H7 (cell line): ENCODE results near the gene TMEM88. TPM values are rescaled to one million over a fixed set of nuclear protein-coding genes. Genes with fewer than 3 reads are reported as not detected.

Experiments
- DNase-seq: peaks from one replicate; pipeline ENCODE4 v3.0.0; 2012
- H3K27me3 ChIP-seq: 2 replicates; pipeline ENCODE4 v1.6.0; 2011; ENCODE audit warnings: mild to moderate bottlenecking, low read length; ENCODE audit not compliant: control insufficient read depth, insufficient read depth
- H3K36me3 ChIP-seq: replicated peaks from 2 replicates; pipeline ENCODE4 v1.5.1; 2011; ENCODE audit warnings: low read length; ENCODE audit not compliant: control insufficient read depth, insufficient read depth
- H3K4me3 ChIP-seq: 2 replicates; pipeline ENCODE4 v1.5.1; 2011; ENCODE audit warnings: low read depth, mild to moderate bottlenecking, control low read depth, low read length, moderate library complexity; ENCODE audit not compliant: insufficient read depth
- total RNA-seq: library from RNA; depleted of rRNA; stranded (reverse); fragments of >200 nt; shearing (Covaris generic); gene quantifications from 2 replicates; pipeline ENCODE4 v1.2.3, GENCODE V29; 2014; rRNA removed

The TMEM88 gene
- total RNA-seq, 1 experiment from 2014 or later: 27.0 TPM

DNA sequence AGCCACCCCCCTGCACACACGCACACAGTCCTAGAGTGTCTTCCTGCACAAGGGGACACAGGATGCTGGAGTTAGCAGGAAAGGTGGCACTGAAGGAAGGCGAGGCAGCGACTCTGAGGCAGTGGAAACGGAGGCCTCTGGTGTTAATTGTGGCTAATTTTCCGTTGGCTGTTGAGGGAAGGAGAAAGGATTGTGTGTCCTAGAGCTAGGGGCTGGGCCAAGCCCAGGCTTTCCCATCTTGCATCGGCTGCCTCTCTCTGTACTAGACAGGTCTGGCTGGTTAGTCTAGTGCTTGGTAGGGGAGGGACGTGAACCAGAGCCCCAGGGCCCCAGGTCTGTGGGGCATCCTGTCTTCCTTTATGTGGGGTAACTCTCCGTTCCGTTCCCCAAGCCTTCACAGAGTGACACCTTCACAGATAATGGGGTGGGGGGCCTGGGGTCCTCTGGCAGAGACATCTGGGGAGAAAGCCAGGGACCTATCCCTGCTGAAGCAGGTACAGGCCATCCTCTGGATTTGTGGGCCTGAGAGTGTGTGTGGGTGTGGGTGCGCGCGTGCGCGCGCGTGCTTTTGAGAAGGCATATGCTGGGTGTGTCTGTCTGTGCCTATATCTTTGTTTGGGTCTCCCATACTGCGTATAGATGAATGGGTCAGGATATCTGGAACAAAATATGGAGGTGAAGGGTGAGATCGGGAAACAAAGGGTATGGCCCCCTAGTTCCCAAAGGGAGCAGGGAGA lies 33.5 kb downstream of the TMEM88 start, which contains the start of gene CHD3:
TSS of gene CHD3 (plus strand) at position 606 of the 737 bp plus-strand sequence. CDS start 212 bp downstream, outside the sequence.
- peaks cover 17% of the 10 kb centered on the region for H3K27me3 ChIP-seq
- H3K4me3 ChIP-seq: peak within 1 kb of the TSS; percentile 72
- no peaks in the 10 kb centered on the region for H3K36me3 ChIP-seq
- DNase-seq: peak; percentile 49

DNA sequence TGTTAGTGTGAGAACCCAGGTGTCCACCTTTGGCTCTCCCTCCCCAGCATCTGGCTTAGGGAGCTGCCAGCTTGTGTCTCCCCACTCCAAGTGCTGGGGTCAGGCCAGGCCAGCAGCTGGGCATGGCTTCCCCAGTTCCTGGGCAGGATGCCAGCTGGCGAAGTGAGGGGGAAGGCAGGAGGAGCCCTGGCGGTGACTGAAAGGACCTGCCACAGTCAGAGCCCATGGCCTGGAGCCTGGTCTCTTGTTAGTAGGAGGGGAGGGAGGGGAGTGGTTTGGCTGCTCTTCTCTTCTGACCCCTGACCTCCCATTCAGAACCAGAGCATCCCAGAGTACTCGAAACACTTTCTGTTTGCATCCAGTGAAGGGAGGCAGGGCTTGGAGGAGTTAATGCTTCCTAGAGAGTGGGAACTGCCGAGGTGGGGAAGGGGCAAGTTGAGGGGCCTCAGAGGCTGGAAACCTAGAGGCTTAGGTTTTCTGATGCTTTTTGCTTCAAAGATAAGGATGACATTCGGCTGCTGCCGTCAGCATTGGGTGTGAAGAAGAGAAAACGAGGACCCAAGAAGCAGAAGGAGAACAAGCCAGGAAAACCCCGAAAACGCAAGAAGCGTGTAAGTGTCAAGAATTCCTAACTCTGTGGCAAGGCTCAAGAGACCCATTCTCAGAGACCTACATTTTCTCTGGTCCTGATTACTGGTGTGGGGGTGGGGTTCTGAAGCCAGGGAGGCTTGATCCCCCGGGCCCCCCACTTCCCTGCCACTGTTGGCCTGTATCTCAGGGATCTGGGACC lies 34.5 kb downstream of the TMEM88 start:
- H3K27me3 ChIP-seq: peaks cover 17% of the 10 kb centered on the region
- H3K4me3 ChIP-seq: no peak overlapping the region
- peak; percentile 81 for DNase-seq
- no peaks in the 10 kb centered on the region for H3K36me3 ChIP-seq

DNA sequence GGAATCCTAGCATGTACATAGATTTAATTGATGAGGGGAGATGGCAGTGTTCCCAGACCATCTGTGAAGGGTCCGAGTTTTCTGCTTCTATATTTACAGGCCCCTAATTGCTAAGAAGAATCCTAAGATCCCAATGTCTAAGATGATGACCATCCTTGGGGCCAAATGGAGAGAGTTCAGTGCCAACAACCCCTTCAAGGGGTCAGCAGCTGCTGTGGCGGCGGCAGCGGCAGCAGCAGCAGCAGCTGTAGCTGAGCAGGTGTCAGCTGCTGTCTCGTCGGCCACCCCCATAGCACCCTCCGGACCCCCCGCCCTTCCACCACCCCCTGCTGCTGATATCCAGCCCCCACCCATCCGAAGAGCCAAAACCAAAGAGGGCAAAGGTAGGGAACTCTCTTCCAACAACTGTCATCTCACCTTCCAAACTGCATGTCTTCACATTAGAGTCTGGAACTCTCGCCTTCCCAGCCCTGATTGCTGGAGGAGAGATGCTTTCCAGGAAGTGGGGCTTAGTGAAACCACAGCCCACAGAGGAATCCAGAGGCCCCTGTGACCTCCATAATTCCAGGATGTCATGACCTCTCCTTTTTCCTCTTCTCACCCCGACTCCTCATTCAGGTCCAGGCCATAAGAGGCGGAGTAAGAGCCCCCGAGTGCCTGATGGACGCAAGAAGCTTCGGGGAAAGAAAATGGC lies 38.5 kb downstream of the TMEM88 start:
- no peaks in the 10 kb centered on the region for H3K27me3 ChIP-seq
- no peak overlapping the region for H3K4me3 ChIP-seq
- DNase-seq: peak; percentile 6
- H3K36me3 ChIP-seq: no peaks in the 10 kb centered on the region; the same call in 1 of the 2 replicates

DNA sequence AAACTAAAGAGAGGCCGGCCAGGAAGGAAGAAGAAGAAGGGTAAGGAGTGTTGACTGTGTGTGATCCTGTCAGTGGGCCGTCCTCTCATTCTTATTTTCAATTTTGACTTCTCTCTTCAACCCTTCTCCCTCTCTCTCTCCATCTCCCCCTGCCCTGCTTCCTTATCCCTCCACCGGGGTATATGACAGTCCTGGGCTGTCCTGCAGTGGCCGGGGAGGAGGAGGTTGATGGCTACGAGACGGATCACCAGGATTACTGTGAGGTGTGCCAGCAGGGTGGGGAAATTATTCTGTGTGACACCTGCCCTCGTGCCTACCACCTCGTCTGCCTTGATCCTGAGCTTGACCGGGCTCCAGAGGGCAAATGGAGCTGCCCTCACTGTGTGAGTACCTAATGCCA lies 39.4 kb downstream of the TMEM88 start:
- no peaks in the 10 kb centered on the region; the same call in 1 of the 2 replicates for H3K36me3 ChIP-seq
- no peaks in the 10 kb centered on the region for H3K27me3 ChIP-seq
- H3K4me3 ChIP-seq: no peak overlapping the region
- DNase-seq: no peak

DNA sequence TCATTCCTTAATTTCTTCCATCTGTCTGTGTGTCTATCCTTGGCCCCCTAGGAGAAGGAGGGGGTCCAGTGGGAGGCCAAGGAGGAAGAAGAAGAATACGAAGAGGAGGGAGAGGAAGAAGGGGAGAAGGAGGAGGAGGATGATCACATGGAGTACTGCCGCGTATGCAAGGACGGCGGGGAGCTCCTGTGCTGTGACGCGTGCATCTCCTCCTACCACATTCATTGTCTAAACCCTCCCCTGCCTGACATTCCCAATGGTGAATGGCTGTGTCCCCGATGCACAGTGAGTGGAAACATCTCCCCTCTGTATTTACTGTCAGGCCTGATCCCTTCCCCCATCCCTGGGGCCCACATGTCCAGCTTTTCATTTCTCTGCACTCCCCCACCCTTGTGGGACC lies 40.0 kb downstream of the TMEM88 start:
- peak; percentile 4 for DNase-seq
- no peak overlapping the region for H3K4me3 ChIP-seq
- no peaks in the 10 kb centered on the region; the same call in 1 of the 2 replicates for H3K36me3 ChIP-seq
- no peaks in the 10 kb centered on the region for H3K27me3 ChIP-seq

DNA sequence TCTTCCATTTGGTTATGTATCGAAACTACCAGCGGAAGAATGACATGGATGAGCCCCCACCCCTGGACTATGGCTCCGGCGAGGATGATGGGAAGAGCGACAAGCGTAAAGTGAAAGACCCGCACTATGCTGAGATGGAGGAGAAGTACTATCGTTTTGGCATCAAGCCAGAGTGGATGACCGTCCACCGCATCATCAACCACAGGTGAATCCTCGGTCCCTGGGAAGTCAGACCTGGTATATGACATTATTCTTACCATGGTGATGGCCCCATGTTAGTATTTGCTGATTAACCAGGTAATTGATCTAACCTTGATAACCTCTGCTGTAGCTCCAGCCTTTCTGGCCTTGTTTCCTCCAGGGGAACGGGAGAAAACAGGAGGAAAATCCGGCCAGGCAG lies 42.2 kb downstream of the TMEM88 start:
- no peak for DNase-seq
- Histone ChIP-seq H3K27me3 (no peaks in the 10 kb centered on the region), H3K4me3 (no peak overlapping the region), H3K36me3 (no peaks in the 10 kb centered on the region; the same call in 1 of the 2 replicates)

DNA sequence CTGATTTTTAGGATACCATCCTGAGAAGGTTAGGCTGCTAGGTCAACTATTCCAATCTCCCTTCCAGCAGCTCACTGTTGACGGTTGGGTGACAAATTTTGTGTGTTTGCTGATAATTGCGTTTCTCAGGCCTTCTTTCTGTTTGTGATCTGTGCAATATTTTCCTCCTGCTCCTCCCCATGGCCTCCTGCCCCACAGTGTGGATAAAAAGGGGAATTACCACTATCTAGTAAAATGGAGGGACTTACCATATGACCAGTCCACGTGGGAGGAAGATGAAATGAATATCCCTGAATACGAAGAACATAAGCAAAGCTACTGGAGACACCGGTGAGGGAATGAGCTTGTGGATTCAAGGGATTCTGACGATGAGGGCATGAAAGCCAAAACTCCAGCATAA lies 42.9 kb downstream of the TMEM88 start:
- Histone ChIP-seq H3K27me3 (no peaks in the 10 kb centered on the region), H3K36me3 (no peaks in the 10 kb centered on the region; the same call in 1 of the 2 replicates), H3K4me3 (no peak overlapping the region)
- no peak for DNase-seq

DNA sequence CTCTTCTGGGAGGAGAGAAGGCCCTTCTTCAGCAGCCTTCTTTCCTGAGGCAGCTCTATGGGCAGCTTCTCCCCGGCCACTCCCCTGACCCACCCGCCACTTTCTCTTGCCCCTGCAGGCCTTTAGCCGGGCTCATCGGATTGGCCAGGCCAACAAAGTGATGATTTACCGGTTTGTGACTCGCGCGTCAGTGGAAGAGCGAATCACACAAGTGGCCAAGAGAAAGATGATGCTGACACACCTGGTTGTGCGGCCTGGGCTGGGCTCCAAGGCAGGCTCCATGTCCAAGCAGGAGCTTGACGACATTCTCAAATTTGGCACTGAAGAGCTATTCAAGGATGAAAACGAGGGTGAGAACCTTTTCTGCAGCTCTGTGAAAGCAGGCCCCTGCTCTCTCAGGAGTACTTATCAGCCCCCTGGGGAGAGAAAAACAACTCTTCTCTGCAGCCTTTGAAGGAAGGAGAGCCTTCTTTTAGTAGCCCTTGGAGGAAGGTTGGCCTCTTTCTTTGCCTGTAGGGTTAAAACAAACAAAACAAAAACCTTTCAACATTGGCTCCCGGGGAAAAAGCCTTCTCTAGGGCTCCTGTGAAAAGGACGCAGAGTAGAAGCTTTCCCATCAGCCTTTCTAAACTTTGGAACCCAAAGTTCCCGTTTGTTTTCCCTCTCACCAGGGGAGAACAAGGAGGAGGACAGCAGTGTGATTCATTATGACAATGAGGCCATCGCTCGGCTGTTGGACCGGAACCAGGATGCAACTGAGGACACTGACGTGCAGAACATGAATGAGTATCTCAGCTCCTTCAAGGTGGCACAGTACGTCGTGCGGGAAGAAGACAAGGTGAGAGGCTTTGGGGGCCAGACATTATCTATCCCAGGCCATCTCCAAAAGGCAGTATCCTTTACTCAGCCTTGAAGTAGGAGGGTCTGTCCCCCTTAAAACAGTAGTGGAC lies 48.6 kb downstream of the TMEM88 start:
- no peaks in the 10 kb centered on the region for H3K27me3 ChIP-seq
- no peaks in the 10 kb centered on the region; the same call in 1 of the 2 replicates for H3K36me3 ChIP-seq
- no peak for DNase-seq
- no peak overlapping the region for H3K4me3 ChIP-seq

Other genes with a start within 250 kb of the TMEM88 start
- gene FXR2, start 240.2 kb upstream of the TMEM88 start, total RNA-seq: 49.0 and 52.0 TPM in 2 replicates
- 45.5 and 55.8 TPM in 2 replicates for gene SAT2, start 227.2 kb upstream of the TMEM88 start, total RNA-seq
- gene SHBG, start 224.9 kb upstream of the TMEM88 start, total RNA-seq: 0.35 and 1.5 TPM in 2 replicates
- 1.6 and 7.0 TPM in 2 replicates for gene ATP1B2, start 204.1 kb upstream of the TMEM88 start, total RNA-seq
- 97.5 and 99.4 TPM in 2 replicates for gene TP53, start 167.6 kb upstream of the TMEM88 start, total RNA-seq
- 32.9 and 41.3 TPM in 2 replicates for gene WRAP53, start 166.6 kb upstream of the TMEM88 start, total RNA-seq
- 6.0 and 6.4 TPM in 2 replicates for gene EFNB3, start 149.9 kb upstream of the TMEM88 start, total RNA-seq
- 0.11 and 0.24 TPM in 2 replicates for gene DNAH2, start 137.3 kb upstream of the TMEM88 start, total RNA-seq
- 1.1 and 1.6 TPM in 2 replicates for gene KDM6B, start 20.8 kb upstream of the TMEM88 start, total RNA-seq
- 59.0 and 81.9 TPM in 2 replicates for gene NAA38, start 2.5 kb downstream of the TMEM88 start, total RNA-seq
- gene CYB5D1, start 2.9 kb downstream of the TMEM88 start, total RNA-seq: 10.2 and 10.3 TPM in 2 replicates
- gene CHD3, start 33.7 kb downstream of the TMEM88 start, total RNA-seq: 30.1 TPM in 2 replicates
- 0.17 and 2.0 TPM in 2 replicates for gene RNF227, start 61.2 kb downstream of the TMEM88 start, total RNA-seq
- 0.37 TPM in 1 of 2 replicates, not detected in the other for gene KCNAB3, start 74.8 kb downstream of the TMEM88 start, total RNA-seq
- 8.1 and 12.0 TPM in 2 replicates for gene TRAPPC1, start 76.9 kb downstream of the TMEM88 start, total RNA-seq
- gene CNTROB, start 77.1 kb downstream of the TMEM88 start, total RNA-seq: 5.5 and 6.8 TPM in 2 replicates
- not detected in 2 replicates for gene GUCY2D, start 147.5 kb downstream of the TMEM88 start, total RNA-seq
- not detected in 2 replicates for gene ALOX15B, start 184.0 kb downstream of the TMEM88 start, total RNA-seq
- not detected in 2 replicates for gene ALOX12B, start 232.7 kb downstream of the TMEM88 start, total RNA-seq